Vagina (tissue), 2 donors: Measurements from ENCODE around the gene ATXN1. TPM values are rescaled to one million over a fixed set of nuclear protein-coding genes. Genes with fewer than 3 reads are reported as not detected.

ENCODE experiments used
- DNase-seq, 2 donors: peaks; one replicate each; pipeline ENCODE4 v3.0.0-alpha.2; 2017; ENCODE audit errors: extremely low spot score in 2 of 2
- H3K27ac ChIP-seq: fragments of 200-600 bp; sonication (generic); one replicate; pipeline ENCODE4 v1.5.1; 2019
- H3K27me3 ChIP-seq: fragments of 200-600 bp; sonication (generic); one replicate; pipeline ENCODE4 v1.5.1; 2019
- H3K36me3 ChIP-seq, 2 donors: fragments of 200-600 bp; sonication (generic); one replicate each; pipeline ENCODE4 v1.5.1; 2017 to 2019
- H3K4me1 ChIP-seq: fragments of 200-600 bp; sonication (generic); one replicate; pipeline ENCODE4 v1.5.1; 2019
- H3K4me3 ChIP-seq, 2 donors: fragments of 200-600 bp; sonication (generic); 1 replicate in 1 of 2; 2 replicates in 1 of 2; pipeline ENCODE4 v1.5.1; 2016 to 2019
- H3K9me3 ChIP-seq: fragments of 200-600 bp; sonication (generic); one replicate; pipeline ENCODE4 v1.5.1; 2019
- POLR2A ChIP-seq, 2 donors: fragments of 450-650 bp; IDR thresholded peaks; one replicate each; pipeline ENCODE4 v1.6.1; 2017; ENCODE audit warnings: antibody characterized with exemption in 2 of 2, mild to moderate bottlenecking in 2 of 2, moderate library complexity in 2 of 2
- POLR2AphosphoS5 ChIP-seq, 2 donors: sonication (generic); formaldehyde crosslinking; IDR thresholded peaks; one replicate each; pipeline ENCODE4 v1.9.0; 2017; ENCODE audit warnings: antibody characterized with exemption in 2 of 2, mild to moderate bottlenecking in 2 of 2, low read depth in 1 of 2; ENCODE audit not compliant: insufficient read depth in 1 of 2
- intact Hi-C: fragments of 100-400 bp; cut with DNase I; formaldehyde crosslinking; loops from one replicate; pipeline ENCODE4 v1.15.1; 2023
- total RNA-seq: library from RNA; depleted of rRNA; stranded (reverse); fragments of >200 nt; gene quantifications from one replicate; pipeline ENCODE4 v1.2.3, GENCODE V29; 2016
- TF ChIP-seq, protein P1 (sequence below), 3 experiments: fragments of 450-650 bp in 2 of 3; fragments of 200-600 bp in 1 of 3; sonication (generic) in 1 of 3; IDR thresholded peaks; one replicate each; pipeline ENCODE4 v1.5.1; 2017 to 2019; ENCODE audit warnings: antibody characterized with exemption in 3 of 3, mild to moderate bottlenecking in 2 of 3, moderate library complexity in 2 of 3

ATXN1 gene
- total RNA-seq, 1 donor from 2014 or later = 43.2 TPM

DNA sequence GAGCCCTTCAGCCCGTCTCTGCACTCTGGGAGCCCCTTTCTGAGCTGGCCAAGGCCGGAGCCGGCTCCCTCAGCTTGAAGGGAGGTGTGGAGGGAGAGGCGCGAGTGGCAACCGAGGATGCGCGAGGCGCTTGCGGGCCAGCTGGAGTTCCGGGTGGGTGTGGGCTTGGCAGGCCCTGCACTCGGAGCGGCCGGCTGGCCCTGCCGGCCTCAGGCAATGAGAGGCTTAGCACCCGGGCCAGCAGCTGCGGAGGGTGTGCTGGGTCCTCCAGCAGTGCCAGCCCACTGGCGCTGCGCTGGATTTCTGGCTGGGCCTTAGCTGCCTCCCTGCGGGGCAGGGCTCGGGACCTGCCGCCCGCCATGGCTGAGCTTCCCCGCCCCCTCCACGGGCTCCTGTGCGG lies 473.1 kb downstream of the ATXN1 start:
- Histone ChIP-seq H3K9me3 (no peaks in the 10 kb centered on the region), H3K27ac (no peak overlapping the region), H3K36me3 (no peaks in the 10 kb centered on the region), H3K27me3 (no peaks in the 10 kb centered on the region), H3K4me3 (no peak overlapping the region), H3K4me1 (no peaks in the 10 kb centered on the region)
- no peak for DNase-seq
- TF ChIP-seq POLR2AphosphoS5 (IDR thresholded peaks at IDR 0.05; ENCODE audit: insufficient read depth in 1 of 2, low read depth in 1 of 2) = no peak
- TF ChIP-seq, protein P1, sequence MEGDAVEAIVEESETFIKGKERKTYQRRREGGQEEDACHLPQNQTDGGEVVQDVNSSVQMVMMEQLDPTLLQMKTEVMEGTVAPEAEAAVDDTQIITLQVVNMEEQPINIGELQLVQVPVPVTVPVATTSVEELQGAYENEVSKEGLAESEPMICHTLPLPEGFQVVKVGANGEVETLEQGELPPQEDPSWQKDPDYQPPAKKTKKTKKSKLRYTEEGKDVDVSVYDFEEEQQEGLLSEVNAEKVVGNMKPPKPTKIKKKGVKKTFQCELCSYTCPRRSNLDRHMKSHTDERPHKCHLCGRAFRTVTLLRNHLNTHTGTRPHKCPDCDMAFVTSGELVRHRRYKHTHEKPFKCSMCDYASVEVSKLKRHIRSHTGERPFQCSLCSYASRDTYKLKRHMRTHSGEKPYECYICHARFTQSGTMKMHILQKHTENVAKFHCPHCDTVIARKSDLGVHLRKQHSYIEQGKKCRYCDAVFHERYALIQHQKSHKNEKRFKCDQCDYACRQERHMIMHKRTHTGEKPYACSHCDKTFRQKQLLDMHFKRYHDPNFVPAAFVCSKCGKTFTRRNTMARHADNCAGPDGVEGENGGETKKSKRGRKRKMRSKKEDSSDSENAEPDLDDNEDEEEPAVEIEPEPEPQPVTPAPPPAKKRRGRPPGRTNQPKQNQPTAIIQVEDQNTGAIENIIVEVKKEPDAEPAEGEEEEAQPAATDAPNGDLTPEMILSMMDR (IDR thresholded peaks at IDR 0.05) = no peak
- TF ChIP-seq POLR2A (IDR thresholded peaks at IDR 0.05) = no peak
- intact Hi-C loops = no loop called here

DNA sequence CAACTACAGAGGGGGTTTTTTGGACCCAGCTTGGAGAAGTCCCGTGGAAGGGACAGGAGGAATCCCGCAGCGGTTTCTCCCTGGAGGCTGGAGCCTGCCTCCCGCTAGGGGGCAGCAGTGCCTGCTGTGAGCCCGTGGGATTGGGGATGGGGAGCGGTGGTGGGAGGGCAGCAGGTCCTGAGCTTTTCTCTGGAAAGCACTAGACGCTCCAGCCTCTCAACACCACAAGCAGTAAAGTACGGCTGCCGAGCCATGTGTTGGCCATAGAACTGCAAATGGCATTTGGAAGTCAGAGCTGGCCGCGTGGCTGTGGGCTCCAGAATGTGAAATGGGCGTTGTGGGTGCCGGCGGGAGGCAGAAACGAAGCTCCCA lies 475.1 kb downstream of the ATXN1 start:
- no peak overlapping the region for H3K27ac ChIP-seq
- H3K4me3 ChIP-seq = no peak overlapping the region
- no peaks in the 10 kb centered on the region for H3K27me3 ChIP-seq
- TF ChIP-seq POLR2AphosphoS5 (IDR thresholded peaks at IDR 0.05; ENCODE audit: insufficient read depth in 1 of 2, low read depth in 1 of 2) = no peak
- TF ChIP-seq, protein P1 (IDR thresholded peaks at IDR 0.05) = peak; percentile 8 to 54 (median 52)
- H3K4me1 ChIP-seq = no peaks in the 10 kb centered on the region
- no peaks in the 10 kb centered on the region for H3K9me3 ChIP-seq
- no peak for DNase-seq
- H3K36me3 ChIP-seq = no peaks in the 10 kb centered on the region
- intact Hi-C loops = no loop called here

DNA sequence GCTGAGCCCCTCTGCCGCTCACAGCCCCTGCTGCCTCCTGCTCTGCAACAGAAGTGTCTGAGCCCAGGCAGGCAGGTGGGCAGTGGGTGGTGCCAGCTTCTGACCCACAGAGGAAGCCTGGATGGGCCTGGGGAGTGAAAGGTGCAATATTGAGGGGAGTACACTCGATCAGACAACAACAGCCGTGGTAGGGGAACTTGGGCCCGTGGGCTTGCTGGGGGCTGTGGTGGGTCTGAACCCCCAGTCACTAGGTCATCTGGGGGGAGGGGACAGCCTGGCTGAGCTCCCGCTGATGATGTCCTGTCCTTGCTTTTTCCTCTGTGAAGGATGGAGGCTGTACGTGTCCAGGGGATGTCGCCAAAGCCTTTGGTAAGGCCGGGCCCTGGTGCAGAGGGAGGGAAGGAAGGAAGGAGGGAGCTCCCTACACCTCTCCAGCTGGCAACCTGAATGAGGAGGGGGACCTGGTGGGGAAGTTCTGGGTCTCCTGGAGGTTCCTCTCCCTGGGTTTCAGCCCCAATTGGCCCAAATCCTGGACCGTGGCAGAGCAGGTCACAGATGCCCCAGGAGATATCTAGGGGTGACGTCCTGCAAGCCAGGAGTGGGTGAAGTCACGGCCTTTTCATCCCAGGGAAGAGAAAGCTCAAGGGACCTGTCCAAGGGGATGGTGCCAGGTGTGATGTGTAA lies 475.7 kb downstream of the ATXN1 start:
- intact Hi-C loops = no loop called here
- Histone ChIP-seq H3K4me1 (no peaks in the 10 kb centered on the region), H3K36me3 (no peaks in the 10 kb centered on the region), H3K27me3 (no peaks in the 10 kb centered on the region), H3K27ac (no peak overlapping the region), H3K9me3 (no peaks in the 10 kb centered on the region), H3K4me3 (no peak overlapping the region)
- TF ChIP-seq, protein P1 (IDR thresholded peaks at IDR 0.05) = no peak
- TF ChIP-seq POLR2A (IDR thresholded peaks at IDR 0.05) (no peak), POLR2AphosphoS5 (IDR thresholded peaks at IDR 0.05; ENCODE audit: insufficient read depth in 1 of 2, low read depth in 1 of 2) (no peak)
- no peak for DNase-seq

DNA sequence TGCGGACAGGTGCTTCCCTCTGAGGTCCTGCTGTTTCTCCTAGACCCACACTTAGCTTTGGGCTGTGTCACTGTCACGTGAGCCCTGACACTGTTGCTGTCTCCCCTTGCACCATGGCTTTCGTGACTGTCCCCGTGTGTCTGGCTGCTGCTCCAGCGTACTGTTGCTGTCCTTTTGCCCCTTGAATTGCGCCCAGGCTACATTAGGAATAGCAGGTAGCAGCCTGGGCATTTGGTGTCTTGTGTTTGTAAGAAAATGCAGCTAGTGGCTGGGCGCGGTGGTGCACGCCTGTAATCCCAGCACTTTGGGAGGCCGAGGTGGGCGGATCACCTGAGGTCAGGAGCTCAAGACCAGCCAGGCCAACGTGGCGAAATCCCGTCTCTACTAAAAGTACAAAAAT lies 476.8 kb downstream of the ATXN1 start:
- Histone ChIP-seq H3K4me1 (no peaks in the 10 kb centered on the region), H3K4me3 (no peak overlapping the region), H3K9me3 (no peaks in the 10 kb centered on the region), H3K36me3 (no peaks in the 10 kb centered on the region), H3K27ac (no peak overlapping the region), H3K27me3 (no peaks in the 10 kb centered on the region)
- TF ChIP-seq POLR2A (IDR thresholded peaks at IDR 0.05) = no peak
- TF ChIP-seq POLR2AphosphoS5 (IDR thresholded peaks at IDR 0.05; ENCODE audit: insufficient read depth in 1 of 2, low read depth in 1 of 2) = no peak
- intact Hi-C loops = no loop called here
- DNase-seq = no peak

DNA sequence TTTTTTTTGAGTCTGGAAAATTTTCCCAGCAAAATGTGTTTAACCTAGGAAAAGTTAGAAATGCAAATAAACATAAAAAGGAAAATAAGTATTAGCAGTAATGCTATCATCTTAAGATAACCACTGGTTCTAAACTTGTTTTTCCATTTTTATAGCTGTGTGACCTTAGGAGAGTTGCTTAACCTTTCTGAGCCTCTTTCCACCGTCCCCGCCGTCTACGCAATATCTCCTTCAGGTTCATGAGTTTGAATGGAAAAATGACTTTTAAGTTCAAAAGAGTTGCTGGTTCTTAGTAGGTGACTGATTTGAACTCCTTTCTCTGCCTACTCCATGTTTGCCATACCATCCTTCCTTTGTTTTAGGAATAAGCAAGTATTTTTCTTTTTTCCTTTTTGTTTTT lies 478.9 kb downstream of the ATXN1 start:
- Histone ChIP-seq H3K4me3 (no peak overlapping the region), H3K4me1 (peaks cover 7% of the 10 kb centered on the region), H3K27me3 (no peaks in the 10 kb centered on the region), H3K9me3 (no peaks in the 10 kb centered on the region), H3K36me3 (no peaks in the 10 kb centered on the region), H3K27ac (no peak overlapping the region)
- intact Hi-C loops = no loop called here
- TF ChIP-seq POLR2AphosphoS5 (IDR thresholded peaks at IDR 0.05; ENCODE audit: insufficient read depth in 1 of 2, low read depth in 1 of 2) (no peak), POLR2A (IDR thresholded peaks at IDR 0.05) (no peak)
- TF ChIP-seq, protein P1 (IDR thresholded peaks at IDR 0.05) = no peak
- DNase-seq = no peak
